GM15510 (cell line): ENCODE data around the gene GHDC.

Source experiments
- POLR2A ChIP-seq: IDR thresholded peaks from 3 replicates; pipeline ENCODE4 v1.6.1; 2011; ENCODE audit warnings: borderline replicate concordance; ENCODE audit not compliant: insufficient read length; ENCODE audit errors: extremely low read depth

Gene GHDC

GRCh38 chr17:42142371-42142896 lies 51.9 kb downstream of the GHDC start:
- no peak for TF ChIP-seq POLR2A

DNA sequence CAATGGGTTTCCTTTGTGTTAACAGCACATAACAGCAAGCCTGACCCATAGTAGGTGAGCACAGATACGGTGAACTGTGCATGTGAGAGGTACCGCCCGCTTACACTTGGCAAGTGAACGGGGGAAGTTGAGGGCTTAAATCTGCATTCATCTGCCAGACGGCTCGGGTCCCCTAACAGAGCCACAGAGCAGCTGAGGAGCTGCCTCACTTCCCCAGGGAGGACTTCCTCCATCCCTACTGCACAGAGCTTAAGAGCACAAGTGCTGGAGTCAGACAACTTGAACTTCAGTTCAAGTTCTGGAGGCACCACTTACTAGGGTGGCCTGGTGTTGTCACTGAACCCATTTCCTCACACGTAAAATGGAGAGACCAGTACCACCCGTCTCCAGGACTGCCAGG lies 52.9 kb downstream of the GHDC start:
- no peak for TF ChIP-seq POLR2A
